NCI-H2196 (cell line): Measurements from ENCODE around the gene CNOT10.
"Not testable (repeated sequence)": the region's sequence is repeated elsewhere in the genome, so short reads cannot be mapped to it uniquely, and the experiment has no call there.

Experiments
- DNase-seq: peaks from one replicate; lab custom pipeline; 2025; ENCODE audit not compliant: unreplicated experiment; lab: John Stamatoyannopoulos, UW

The CNOT10 gene

GRCh38 chr3:32751377-32751776 is 66.4 kb downstream of the CNOT10 start:
- no peak for DNase-seq

GRCh38 chr3:32755761-32756160 is 70.8 kb downstream of the CNOT10 start:
- no peak for DNase-seq

- no peak for DNase-seq
Observed at GRCh38 chr3:32757618-32758374, 72.8 kb downstream of the CNOT10 start.

DNA sequence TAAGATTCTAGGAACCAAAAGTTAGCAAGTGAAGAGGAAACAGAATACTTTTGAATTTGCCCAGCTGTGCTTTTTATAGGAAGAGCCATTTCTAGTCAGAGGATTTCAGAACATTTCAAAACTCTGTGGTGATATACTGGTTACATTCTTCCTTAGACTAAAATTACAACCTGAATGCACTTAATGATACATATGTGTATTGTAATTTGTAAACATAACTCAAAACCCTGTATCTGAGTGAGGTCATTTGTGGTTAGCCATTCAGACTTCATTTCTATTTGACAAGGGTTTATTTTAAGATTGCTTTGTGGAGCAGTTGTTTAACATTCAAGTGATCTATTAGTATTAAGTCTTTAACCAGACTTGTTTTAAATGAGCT is 73.4 kb downstream of the CNOT10 start:
- no peak for DNase-seq

DNA sequence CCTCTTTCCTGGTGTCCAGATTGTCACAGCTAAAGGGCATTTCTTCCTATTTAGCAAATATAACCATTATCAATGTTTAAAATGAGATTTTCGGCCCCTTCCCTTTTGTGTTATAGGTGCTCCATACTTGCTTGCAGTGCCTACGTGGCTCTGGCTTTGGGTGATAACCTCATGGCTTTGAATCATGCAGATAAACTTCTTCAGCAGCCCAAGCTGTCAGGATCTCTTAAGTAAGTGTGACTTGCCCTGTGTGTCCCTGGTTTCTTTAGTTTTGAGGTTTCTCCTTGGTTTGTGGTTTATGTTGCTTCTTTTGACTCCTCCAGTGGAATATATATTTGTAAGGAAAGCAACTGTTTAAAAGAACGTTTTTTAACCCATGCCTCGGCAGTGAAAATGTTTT is 74.4 kb downstream of the CNOT10 start:
- no peak for DNase-seq

- no peak for DNase-seq
Observed at GRCh38 chr3:32764481-32764880, 79.5 kb downstream of the CNOT10 start.

- DNase-seq = no peak
Observed at GRCh38 chr3:32778389-32778788, 93.4 kb downstream of the CNOT10 start.

- DNase-seq = no peak
Observed at GRCh38 chr3:32780071-32780734, 95.2 kb downstream of the CNOT10 start.

DNA sequence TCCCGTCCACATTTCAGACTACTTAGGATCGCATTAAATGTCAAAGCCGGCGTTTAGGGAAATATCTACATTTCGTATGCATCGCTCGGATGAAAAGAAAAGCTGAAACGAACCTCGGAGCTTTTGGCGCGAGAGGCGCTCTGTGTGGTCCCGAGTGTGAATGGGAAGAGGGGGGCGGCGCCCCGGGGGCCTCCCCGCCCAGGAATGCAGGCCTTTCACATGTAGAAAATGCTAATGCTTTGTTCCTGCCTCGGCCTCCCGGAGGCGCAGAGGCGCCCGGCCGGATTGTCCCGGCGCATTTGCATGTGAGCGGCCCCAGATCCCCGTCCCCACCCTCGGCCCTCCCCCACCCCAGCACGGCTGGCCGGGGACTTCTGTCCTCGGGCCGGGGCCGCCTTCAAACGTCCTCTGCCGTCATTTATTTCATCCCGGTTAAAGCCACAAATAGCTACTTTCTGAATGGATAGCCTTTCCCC is 95.8 kb downstream of the CNOT10 start:
- DNase-seq = no peak

GRCh38 chr3:32781211-32781968 is 96.4 kb downstream of the CNOT10 start:
- DNase-seq = peak; percentile 60

- DNase-seq = not testable (repeated sequence)
Observed at GRCh38 chr3:32781969-32782270, 96.9 kb downstream of the CNOT10 start.

GRCh38 chr3:32782407-32782806 is 97.4 kb downstream of the CNOT10 start:
- DNase-seq = no peak

DNA sequence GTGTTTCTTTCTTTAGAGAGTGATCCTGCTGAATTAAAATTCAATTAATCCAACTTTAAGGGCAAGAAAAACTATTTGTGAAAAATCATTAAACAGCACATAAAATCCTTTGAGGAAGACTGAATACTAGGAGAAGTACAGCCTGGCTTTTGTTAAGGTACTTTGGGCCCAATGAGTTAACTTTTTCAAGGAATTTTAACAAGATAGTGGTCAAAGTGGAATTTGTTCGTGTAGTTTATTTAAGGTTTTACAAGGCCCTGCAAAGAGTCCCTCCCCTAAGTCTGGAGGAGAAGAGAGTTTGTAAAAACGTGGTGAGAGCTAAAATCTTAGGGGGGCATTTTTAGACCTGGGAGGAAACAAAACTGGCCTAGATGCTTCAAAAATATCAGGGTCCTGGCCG is 106.8 kb downstream of the CNOT10 start:
- DNase-seq = no peak

GRCh38 chr3:32794487-32795308 is 109.7 kb downstream of the CNOT10 start:
- DNase-seq = no peak

GRCh38 chr3:32796384-32796950 is 111.5 kb downstream of the CNOT10 start:
- not testable (repeated sequence) for DNase-seq

DNA sequence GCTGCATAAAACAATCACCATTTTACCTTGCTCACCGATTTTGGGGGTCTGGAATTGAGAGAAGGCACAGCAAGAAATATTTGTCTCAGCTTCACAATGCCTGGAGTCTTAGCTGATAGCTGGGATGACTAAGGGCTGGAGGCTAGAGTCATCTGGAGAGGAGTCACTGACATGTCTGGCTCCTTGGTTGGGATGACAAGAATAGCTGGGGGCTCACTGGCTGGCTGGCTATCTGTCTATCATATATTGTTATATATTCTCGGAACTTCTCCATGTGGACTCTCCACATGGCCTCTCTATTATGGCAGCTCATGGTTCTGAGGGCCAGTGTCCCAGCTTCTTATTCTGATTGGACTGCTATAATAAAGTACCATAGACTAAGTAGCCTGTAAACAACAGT is 112.8 kb downstream of the CNOT10 start:
- DNase-seq = no peak

DNA sequence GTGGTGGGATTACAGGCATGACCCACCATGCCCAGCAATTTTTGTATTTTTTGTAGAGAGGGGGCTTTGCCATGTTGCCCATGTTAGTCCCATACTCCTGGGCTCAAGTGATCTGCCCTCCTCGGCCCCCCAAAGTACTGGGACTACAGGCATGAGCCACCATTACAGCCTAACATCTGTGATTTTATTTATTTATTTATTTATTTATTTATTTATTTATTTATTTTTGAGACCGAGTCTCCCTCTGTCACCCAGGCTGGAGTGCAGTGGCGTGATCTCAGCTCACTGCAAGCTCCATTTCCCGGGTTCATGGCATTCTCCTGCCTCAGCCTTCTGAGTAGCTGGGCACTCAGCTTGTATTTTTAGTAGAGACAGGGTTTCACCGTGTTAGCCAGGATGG is 116.5 kb downstream of the CNOT10 start:
- not testable (repeated sequence) for DNase-seq

DNA sequence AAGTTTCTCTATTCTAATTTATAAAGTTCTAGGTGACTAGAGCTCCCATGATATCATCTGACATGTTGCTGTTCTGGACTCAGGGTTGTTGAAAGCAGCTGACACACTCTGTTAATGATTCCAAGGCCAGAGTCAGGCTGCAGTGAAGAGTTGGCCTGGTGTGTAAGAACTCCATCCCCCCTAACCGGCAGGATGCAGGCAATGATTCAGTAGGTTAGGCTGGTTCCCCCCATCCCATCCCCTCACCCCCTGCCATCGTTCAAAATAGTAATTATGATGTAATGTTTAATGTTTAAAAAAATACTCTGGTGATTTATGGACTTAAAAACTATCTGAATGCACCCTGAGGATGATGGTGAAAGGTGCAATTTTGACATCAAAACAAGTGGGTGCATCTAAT is 128.2 kb downstream of the CNOT10 start:
- no peak for DNase-seq

GRCh38 chr3:32814361-32814760 is 129.4 kb downstream of the CNOT10 start:
- no peak for DNase-seq

- DNase-seq = no peak
Observed at GRCh38 chr3:32815841-32816438, 131.0 kb downstream of the CNOT10 start.
